Fibroblast of lung (primary cell): Measurements from ENCODE around the gene PRMT7.

ENCODE experiments used
- EZH2 ChIP-seq: IDR thresholded peaks from 2 replicates; pipeline ENCODE4 v1.5.1; 2012; ENCODE audit warnings: low read length, control low read depth, mild to moderate bottlenecking; ENCODE audit errors: missing control alignments
- TF ChIP-seq, protein P1 (sequence below), 2 donors: IDR thresholded peaks in 1 of 2; conservative IDR thresholded peaks in 1 of 2; 1 replicate in 1 of 2; 2 replicates in 1 of 2; pipeline ENCODE4 v1.5.1; 2011 to 2012; ENCODE audit warnings: low read length in 2 of 2, control low read depth in 1 of 2, inconsistent platforms in 1 of 2, low read depth in 1 of 2, mild to moderate bottlenecking in 1 of 2

DNA sequence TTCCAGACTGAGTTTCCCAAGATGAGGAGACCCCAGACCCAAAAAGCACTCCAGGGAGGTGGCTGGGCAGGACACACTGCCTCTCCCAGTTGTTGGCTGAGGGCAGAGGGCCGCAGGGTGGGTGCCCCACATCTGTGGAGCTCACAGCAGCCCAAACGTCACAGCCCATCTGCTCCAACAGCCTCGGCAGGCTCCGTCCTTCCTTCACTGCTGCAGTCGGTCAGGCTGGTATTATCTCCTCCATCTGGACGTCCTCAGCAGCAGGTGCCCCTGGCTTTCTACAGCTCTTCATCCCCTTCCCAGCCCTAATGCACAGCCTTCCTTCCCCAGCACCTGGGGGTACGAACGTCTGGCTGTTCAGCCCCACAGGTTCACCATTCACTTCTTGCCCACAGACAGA is 55.2 kb downstream of the PRMT7 start:
- TF ChIP-seq, protein P1, sequence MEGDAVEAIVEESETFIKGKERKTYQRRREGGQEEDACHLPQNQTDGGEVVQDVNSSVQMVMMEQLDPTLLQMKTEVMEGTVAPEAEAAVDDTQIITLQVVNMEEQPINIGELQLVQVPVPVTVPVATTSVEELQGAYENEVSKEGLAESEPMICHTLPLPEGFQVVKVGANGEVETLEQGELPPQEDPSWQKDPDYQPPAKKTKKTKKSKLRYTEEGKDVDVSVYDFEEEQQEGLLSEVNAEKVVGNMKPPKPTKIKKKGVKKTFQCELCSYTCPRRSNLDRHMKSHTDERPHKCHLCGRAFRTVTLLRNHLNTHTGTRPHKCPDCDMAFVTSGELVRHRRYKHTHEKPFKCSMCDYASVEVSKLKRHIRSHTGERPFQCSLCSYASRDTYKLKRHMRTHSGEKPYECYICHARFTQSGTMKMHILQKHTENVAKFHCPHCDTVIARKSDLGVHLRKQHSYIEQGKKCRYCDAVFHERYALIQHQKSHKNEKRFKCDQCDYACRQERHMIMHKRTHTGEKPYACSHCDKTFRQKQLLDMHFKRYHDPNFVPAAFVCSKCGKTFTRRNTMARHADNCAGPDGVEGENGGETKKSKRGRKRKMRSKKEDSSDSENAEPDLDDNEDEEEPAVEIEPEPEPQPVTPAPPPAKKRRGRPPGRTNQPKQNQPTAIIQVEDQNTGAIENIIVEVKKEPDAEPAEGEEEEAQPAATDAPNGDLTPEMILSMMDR (conservative IDR thresholded peaks at IDR 0.05 in 1 of 2, IDR thresholded peaks at IDR 0.05 in 1 of 2; ENCODE audit: low read depth in 1 of 2, low read length in 2 of 2) = no peak
- no peak for TF ChIP-seq EZH2
